Stimulated activated naive CD4-positive, alpha-beta T cell treated with Interleukin-2 at 50 U/mL for 16 hours (primary cell): ENCODE measurements around the gene TRIM47.

Experiments
- DNase-seq: peaks from one replicate; lab custom pipeline; 2025; lab: John Stamatoyannopoulos, UW

TRIM47 gene

DNA sequence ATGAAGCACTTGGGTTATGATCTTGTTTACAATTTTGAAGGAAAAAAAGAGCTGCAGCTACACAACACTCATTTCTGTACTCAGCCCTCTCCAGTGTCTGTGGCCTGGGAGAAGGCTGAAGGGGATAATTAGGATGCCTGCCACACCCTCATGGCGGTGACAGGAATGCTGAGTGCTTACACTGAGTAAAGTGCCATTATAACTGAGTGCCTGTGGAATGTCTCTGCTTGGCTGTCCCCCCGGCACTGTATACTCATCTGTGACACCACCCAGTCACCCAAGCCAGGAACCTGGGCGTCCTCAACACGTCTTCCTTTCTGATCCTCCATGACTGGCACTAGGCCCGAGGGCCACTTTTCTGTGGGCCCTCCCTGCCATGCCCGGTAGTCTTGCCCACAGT, 29.8 kb upstream of the TRIM47 start:
- no peak for DNase-seq

- no peak for DNase-seq
Observed at GRCh38 chr17:75906143-75906884, 27.9 kb upstream of the TRIM47 start.

- peak; percentile 92 for DNase-seq
Observed at GRCh38 chr17:75904749-75905521, 26.6 kb upstream of the TRIM47 start, which contains the start of gene MRPL38. Gene MRPL38, minus strand, starts transcription at chr17:75904884. Its CDS starts 9 bp downstream, at chr17:75904875.

- DNase-seq, result no peak
Observed at GRCh38 chr17:75902406-75902805, 24.0 kb upstream of the TRIM47 start.

DNA sequence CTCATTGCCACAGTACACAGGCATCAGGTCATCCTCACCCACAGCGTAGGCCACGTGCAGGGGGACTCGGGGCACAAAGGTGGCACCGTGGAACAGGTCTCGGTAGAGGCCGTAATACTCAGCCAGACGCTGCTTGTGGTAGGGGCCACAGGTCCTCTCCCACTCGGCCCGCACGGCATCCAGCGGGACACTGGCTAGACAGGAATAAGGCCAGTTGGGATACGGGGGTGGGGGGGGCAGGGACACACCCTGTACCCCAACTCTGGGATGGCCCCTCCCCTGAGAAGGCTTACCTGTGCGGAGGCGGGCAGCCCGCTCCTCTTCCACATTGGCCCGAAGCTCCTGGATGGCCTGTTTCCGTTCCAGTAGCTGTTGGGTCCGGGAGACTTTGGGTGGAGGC, 23.3 kb upstream of the TRIM47 start:
- no peak for DNase-seq

- DNase-seq, result no peak
Observed at GRCh38 chr17:75900691-75901533, 22.5 kb upstream of the TRIM47 start.

DNA sequence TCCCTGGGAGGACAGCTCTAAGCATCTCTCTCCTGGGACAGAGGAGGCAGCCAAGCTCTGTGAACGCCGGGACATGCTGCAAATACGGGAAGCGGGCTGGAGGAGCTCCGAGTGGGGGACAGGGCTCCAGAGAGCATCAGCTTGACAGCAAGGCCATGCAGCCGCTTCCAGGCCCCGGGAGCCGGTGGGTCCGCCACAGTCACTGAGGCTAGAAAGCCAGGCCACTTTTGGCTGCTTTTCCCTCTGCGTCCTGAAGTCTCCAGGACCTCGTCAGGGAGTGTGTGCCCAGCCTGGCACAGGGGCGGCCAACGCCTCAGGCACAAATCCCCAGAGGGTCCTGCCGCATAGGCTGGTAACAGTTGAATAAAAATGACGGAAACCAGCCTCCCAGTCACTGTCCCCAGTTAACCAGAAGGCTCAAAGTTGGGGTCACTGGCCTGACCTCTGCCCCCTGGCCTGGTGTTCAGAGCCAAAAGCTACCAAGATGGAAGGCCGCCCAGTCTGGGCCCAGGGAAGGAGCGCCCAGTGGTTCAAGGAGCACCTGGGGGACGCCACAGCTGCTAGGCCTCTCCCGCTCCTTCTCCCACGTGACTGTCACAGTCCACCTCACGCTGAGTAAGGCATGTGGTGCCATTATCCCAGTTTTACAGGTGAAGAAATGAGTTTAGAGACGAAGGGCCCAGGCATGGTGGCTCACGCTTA, 21.5 kb upstream of the TRIM47 start:
- no peak for DNase-seq

DNA sequence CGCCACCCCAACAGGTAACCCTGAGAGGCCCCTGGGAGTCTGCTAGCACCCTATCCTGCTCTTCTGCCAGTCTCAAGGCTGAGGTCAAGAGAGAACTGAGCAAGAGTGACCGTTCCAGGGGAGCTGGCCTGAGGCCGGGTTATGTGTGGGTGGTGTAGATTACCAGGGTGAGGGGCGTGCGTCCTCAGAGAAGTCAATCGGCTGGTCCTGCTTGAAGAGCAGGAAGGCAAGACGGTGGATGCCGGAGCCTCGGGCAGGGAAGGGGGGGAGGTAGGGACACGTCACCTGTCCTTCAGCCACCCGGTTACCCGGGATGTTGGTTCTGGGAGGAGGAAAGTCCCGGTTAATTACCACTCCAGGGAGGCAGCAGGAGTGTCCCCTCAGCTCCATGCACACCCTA, 21.0 kb upstream of the TRIM47 start:
- DNase-seq, result no peak

- no peak for DNase-seq
Observed at GRCh38 chr17:75898791-75899190, 20.4 kb upstream of the TRIM47 start.

DNA sequence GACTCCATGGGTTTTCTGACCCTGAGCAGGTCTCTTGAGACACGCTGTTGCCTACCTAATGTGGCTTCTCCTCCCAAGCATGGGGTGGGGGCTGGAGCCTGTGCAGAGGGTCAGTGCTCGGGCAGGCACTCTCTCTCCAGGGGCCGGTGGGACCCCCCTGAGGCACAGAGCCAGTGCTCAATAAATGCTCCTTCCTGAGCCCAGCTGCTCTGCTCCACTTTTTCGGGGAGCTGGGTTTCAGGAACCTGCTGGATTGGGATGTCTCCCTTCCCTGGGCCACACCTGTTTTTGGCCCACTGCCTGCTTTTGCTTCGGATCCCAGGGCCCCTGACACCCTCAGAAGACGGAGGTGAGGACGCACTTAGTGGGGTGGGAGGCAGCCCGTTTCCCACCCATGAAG, 19.7 kb upstream of the TRIM47 start:
- no peak for DNase-seq

- DNase-seq, result no peak
Observed at GRCh38 chr17:75897160-75898019, 19.0 kb upstream of the TRIM47 start.

DNA sequence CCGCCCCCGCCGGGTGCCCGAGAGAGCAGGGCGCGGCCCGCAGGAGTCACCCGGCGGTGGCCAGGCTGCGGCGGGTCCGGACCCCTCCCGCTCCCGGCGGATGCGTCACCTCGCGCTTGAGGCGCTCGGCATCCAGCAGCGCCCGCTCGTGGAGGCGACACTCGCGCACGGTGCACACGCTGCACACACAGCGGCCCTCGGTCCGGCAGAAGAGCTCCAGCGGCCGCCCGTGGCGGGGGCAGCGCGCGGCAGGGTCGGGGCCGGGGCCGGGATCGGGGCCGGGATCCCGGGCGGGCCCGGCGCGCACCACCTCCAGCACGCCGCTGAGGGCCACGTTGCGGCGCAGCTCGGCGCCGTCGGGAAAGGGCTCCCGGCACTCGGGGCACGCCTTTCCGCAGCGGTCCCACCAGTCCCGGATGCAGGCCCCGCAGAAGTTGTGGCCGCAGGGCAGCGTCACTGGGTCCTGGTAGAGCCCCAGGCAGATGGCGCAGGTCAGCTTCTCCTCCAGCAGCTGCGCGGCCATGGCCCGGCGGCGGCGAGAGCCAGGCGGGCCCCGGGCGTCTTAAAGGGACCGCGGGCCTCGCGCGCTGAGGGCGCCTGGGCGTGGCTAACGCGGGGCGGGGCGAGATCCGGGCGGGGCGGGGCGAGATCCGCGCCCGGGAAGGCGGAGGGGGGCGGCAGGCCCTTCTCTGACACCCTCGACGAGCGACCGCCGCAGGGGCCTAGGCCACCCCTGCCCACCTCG, 18.2 kb upstream of the TRIM47 start, which contains the start of gene TRIM65:
TSS of gene TRIM65 (minus strand) at position 537 of the 745 bp plus-strand sequence. CDS start at position 523, 14 bp downstream.
- DNase-seq, result peak; percentile 74

GRCh38 chr17:75895370-75896155, 17.2 kb upstream of the TRIM47 start:
- no peak for DNase-seq

GRCh38 chr17:75894049-75894733, 15.8 kb upstream of the TRIM47 start:
- DNase-seq, result no peak

- no peak for DNase-seq
Observed at GRCh38 chr17:75893305-75894048, 15.1 kb upstream of the TRIM47 start.

GRCh38 chr17:75892556-75893224, 14.3 kb upstream of the TRIM47 start:
- no peak for DNase-seq
